CD4-positive, alpha-beta memory T cell (primary cell): ENCODE measurements around the gene PIEZO2. TPM values are rescaled to one million over a fixed set of nuclear protein-coding genes. Genes with fewer than 3 reads are reported as not detected.

Source experiments
- CTCF ChIA-PET: fragments of 350-600 bp; sonication (Branson Sonifier 250); formaldehyde crosslinking; loops from one replicate; lab custom pipeline; 2021; ENCODE audit warnings: inconsistent platforms; ENCODE audit not compliant: partially characterized antibody; lab: Charles Lee
- POLR2A ChIA-PET: fragments of 350-600 bp; sonication (Branson Sonifier 250); formaldehyde crosslinking; loops from one replicate; lab custom pipeline; 2021; ENCODE audit not compliant: partially characterized antibody; lab: Charles Lee
- DNase-seq, 5 donors: peaks; one replicate each; pipeline versions ENCODE4 v3.0.0 to v3.0.0-alpha.2; 2020 to 2022; ENCODE audit warnings: mixed read lengths in 1 of 5
- H3K27ac ChIP-seq: one replicate; pipeline ENCODE4 v1.7.0; 2013; ENCODE audit warnings: low read depth, low read length
- H3K27me3 ChIP-seq: 2 replicates; pipeline ENCODE4 v1.7.0; 2013; ENCODE audit warnings: mild to moderate bottlenecking, low read length, moderate library complexity; ENCODE audit not compliant: insufficient read depth
- H3K36me3 ChIP-seq: 2 replicates; pipeline ENCODE4 v1.7.0; 2013; ENCODE audit warnings: mild to moderate bottlenecking, low read length, moderate library complexity; ENCODE audit not compliant: insufficient read depth
- H3K4me1 ChIP-seq: 2 replicates; pipeline ENCODE4 v1.7.0; 2013; ENCODE audit warnings: mild to moderate bottlenecking, low read length, moderate library complexity; ENCODE audit not compliant: insufficient read depth
- H3K4me3 ChIP-seq, 2 donors: one replicate each; pipeline ENCODE4 v1.7.0; 2013; ENCODE audit warnings: low read length in 2 of 2, mild to moderate bottlenecking in 1 of 2
- H3K9me3 ChIP-seq, 2 donors: one replicate each; pipeline ENCODE4 v1.7.0; 2013; ENCODE audit warnings: low read length in 2 of 2, control low read depth in 1 of 2; ENCODE audit not compliant: control insufficient read depth in 1 of 2
- H3K27ac Mint-ChIP-seq, 7 donors: one replicate each; pipeline ENCODE4 v1.8.0; 2020 to 2021; ENCODE audit warnings: mixed read lengths in 7 of 7, mild to moderate bottlenecking in 6 of 7, inconsistent platforms in 3 of 7, moderate library complexity in 3 of 7
- H3K27me3 Mint-ChIP-seq, 2 donors: one replicate each; pipeline ENCODE4 v1.8.0; 2020 to 2021; ENCODE audit warnings: mixed read lengths in 2 of 2
- H3K36me3 Mint-ChIP-seq, 2 donors: one replicate each; pipeline ENCODE4 v1.8.0; 2020 to 2021; ENCODE audit warnings: mixed read lengths in 2 of 2, inconsistent platforms in 1 of 2, mild to moderate bottlenecking in 1 of 2
- H3K4me1 Mint-ChIP-seq, 4 donors: one replicate each; pipeline ENCODE4 v1.8.0; 2020 to 2021; ENCODE audit warnings: mixed read lengths in 4 of 4, mild to moderate bottlenecking in 1 of 4
- H3K4me3 Mint-ChIP-seq, 8 donors: one replicate each; pipeline ENCODE4 v1.8.0; 2020 to 2021; ENCODE audit warnings: mixed read lengths in 8 of 8, mild to moderate bottlenecking in 7 of 8, moderate library complexity in 6 of 8, inconsistent platforms in 3 of 8
- H3K9me3 Mint-ChIP-seq, 8 donors: one replicate each; pipeline ENCODE4 v1.8.0; 2020 to 2021; ENCODE audit warnings: mixed read lengths in 8 of 8, mild to moderate bottlenecking in 5 of 8, inconsistent platforms in 3 of 8, moderate library complexity in 1 of 8
- intact Hi-C: fragments of 100-400 bp; cut with micrococcal nuclease; formaldehyde crosslinking; loops from one replicate; pipeline ENCODE4 v1.15.1; 2023
- polyA plus RNA-seq, 2 donors: library from polyadenylated mRNA; unstranded; fragments of 300-500 nt; fragmentation: Illumina TruSeq; gene quantifications; one replicate each; pipeline ENCODE4 v1.2.3, GENCODE V29; 2021
- total RNA-seq, 2 experiments: library from RNA; stranded (reverse); gene quantifications; one replicate each; pipeline ENCODE4 v1.2.3, GENCODE V29; 2021

PIEZO2 gene
- total and polyA plus RNA-seq, 4 experiments from 2014 or later = not detected

DNA sequence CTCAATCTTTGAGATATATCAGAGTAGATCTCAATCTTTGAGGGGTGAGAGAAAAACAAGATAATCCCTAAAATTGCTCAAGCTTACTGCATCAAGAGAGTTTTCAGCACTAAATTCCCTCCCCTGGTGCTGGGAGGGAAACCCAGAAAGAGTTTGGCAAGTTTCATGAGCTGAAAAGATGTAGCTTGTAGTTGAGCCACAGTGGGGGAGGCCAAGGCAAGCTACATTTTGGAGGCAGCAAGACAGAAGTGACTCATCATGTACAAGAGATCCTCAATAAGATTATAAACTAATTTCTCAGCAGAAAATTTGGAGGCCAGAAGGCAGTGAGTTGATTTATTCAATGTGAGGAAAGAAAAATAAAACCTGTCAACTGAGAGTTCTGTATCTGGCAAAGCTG, 308.2 kb downstream of the PIEZO2 start:
- POLR2A ChIA-PET = no interaction called here
- H3K27me3 Mint-ChIP-seq = peaks cover 7 to 12% of the 10 kb centered on the region in 2 donors
- CTCF ChIA-PET = interaction anchor here (0.6 to 2.1 kb wide), 5 partner anchors 9 to 898 kb away, joined by 3 to 6 read pairs (median 3); no protein-coding TSS in a partner anchor

DNA sequence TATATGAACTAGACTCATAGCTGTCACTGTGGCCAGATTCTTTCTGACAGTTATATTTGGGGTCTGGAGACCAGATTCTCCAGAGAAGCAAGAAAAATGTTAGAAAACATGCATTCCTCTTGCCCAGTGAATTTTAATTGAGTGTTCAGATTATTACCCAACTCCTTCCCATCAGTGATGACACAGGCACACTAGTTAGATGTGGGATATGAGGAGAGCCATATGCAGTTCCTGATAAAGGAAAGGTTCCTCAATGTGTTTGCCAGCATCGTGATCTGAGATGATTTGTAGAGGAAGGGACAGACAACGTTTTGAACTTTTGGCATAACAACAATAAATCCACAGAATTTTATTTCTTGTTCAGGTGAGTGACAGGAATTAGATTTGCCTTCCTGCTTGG, 308.6 kb downstream of the PIEZO2 start:
- Mint-ChIP-seq H3K27me3 (peaks cover 7 to 12% of the 10 kb centered on the region in 2 donors), H3K36me3 (no peaks in the 10 kb centered on the region), H3K4me3 (no peak overlapping the region), H3K27ac (no peak overlapping the region), H3K9me3 (peaks cover 0 to 1% (median 0%) of the 10 kb centered on the region in 8 donors), H3K4me1 (no peaks in the 10 kb centered on the region)
- no peak overlapping the region for H3K4me3 ChIP-seq
- no peak overlapping the region for H3K27ac ChIP-seq
- ChIA-PET CTCF (interaction anchor here (1.0 to 2.1 kb wide), 4 partner anchors 9 to 14 kb away, joined by 3 to 6 read pairs (median 3); no protein-coding TSS in a partner anchor), POLR2A (no interaction called here)
- no peaks in the 10 kb centered on the region for H3K36me3 ChIP-seq
- H3K4me1 ChIP-seq = no peaks in the 10 kb centered on the region
- no peaks in the 10 kb centered on the region for H3K9me3 ChIP-seq
- intact Hi-C loops = no loop called here
- no peak for DNase-seq
- H3K27me3 ChIP-seq = no peaks in the 10 kb centered on the region

More for the DNA sequence above, 308.2 kb downstream of the PIEZO2 start:
- DNase-seq = no peak
- intact Hi-C loops = no loop called here
- Mint-ChIP-seq H3K36me3 (no peaks in the 10 kb centered on the region), H3K4me3 (no peak overlapping the region), H3K4me1 (no peaks in the 10 kb centered on the region), H3K9me3 (peaks cover 0 to 1% (median 0%) of the 10 kb centered on the region in 8 donors), H3K27ac (no peak overlapping the region)
- H3K4me1 ChIP-seq = no peaks in the 10 kb centered on the region
- H3K4me3 ChIP-seq = no peak overlapping the region
- no peaks in the 10 kb centered on the region for H3K36me3 ChIP-seq
- no peak overlapping the region for H3K27ac ChIP-seq
- no peaks in the 10 kb centered on the region for H3K27me3 ChIP-seq
- no peaks in the 10 kb centered on the region for H3K9me3 ChIP-seq

DNA sequence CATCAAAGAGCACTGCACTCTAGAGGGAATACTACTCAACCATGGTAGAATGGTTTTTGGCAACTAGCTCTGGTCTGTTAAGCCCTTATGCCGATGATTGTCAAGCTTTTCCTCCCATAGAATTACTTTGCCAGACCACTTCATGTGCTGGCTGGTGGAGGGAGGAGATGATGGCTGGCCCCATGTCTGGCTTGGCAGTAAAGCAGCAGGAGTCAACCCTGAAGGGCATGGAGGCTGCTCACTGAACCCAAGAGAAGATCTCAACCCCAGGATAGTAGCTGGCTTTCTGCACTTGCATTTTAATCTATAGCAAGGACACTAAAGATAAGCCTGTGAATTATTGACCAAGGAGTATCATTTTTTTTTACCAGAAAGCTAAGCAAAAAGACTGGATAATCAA, 309.9 kb downstream of the PIEZO2 start:
- Mint-ChIP-seq H3K4me1 (no peaks in the 10 kb centered on the region), H3K27me3 (peaks cover 7 to 12% of the 10 kb centered on the region in 2 donors), H3K4me3 (no peak overlapping the region), H3K9me3 (peaks cover 0 to 1% (median 0%) of the 10 kb centered on the region in 8 donors), H3K36me3 (no peaks in the 10 kb centered on the region), H3K27ac (no peak overlapping the region)
- no peaks in the 10 kb centered on the region for H3K27me3 ChIP-seq
- H3K4me1 ChIP-seq = no peaks in the 10 kb centered on the region
- intact Hi-C loops = no loop called here
- H3K36me3 ChIP-seq = no peaks in the 10 kb centered on the region
- ChIA-PET CTCF (interaction anchor here (2.1 kb wide), 1 partner anchor 11 kb away, joined by 6 read pairs; no protein-coding TSS in a partner anchor), POLR2A (no interaction called here)
- no peak for DNase-seq
- H3K9me3 ChIP-seq = no peaks in the 10 kb centered on the region
- no peak overlapping the region for H3K27ac ChIP-seq
- H3K4me3 ChIP-seq = no peak overlapping the region

DNA sequence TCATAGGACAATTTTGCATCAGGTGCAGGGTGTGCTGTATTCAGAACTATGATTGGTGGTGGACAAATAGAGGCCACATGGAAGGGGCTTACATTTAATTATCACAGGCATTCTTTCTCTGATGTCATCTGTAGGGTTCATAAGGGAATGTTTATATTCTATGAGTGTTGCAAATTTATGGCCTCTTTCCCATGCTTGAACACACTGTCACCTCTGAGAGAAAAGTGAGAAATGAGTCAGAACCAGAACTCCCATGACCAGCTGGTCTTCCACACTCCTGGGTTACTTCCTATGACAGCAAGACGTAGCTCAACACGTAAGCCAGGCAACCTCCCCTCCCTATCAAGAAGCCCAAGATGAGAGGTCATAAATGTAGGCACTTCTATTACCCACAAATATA, 310.8 kb downstream of the PIEZO2 start:
- ChIA-PET POLR2A (no interaction called here), CTCF (no interaction called here)
- intact Hi-C loops = no loop called here
- Mint-ChIP-seq H3K4me3 (no peak overlapping the region), H3K4me1 (no peaks in the 10 kb centered on the region), H3K36me3 (no peaks in the 10 kb centered on the region), H3K9me3 (peaks cover 0 to 4% (median 0%) of the 10 kb centered on the region in 8 donors), H3K27me3 (peaks cover 7 to 12% of the 10 kb centered on the region in 2 donors), H3K27ac (no peak overlapping the region)
- H3K27me3 ChIP-seq = no peaks in the 10 kb centered on the region
- H3K9me3 ChIP-seq = no peaks in the 10 kb centered on the region
- no peak overlapping the region for H3K27ac ChIP-seq
- no peak overlapping the region for H3K4me3 ChIP-seq
- no peaks in the 10 kb centered on the region for H3K36me3 ChIP-seq
- no peak for DNase-seq
- no peaks in the 10 kb centered on the region for H3K4me1 ChIP-seq

GRCh38 chr18:10834128-10834815, 315.1 kb downstream of the PIEZO2 start:
- Histone ChIP-seq H3K27ac (no peak overlapping the region), H3K4me1 (no peaks in the 10 kb centered on the region), H3K36me3 (no peaks in the 10 kb centered on the region), H3K27me3 (no peaks in the 10 kb centered on the region), H3K9me3 (no peaks in the 10 kb centered on the region), H3K4me3 (no peak overlapping the region)
- Mint-ChIP-seq H3K27ac (no peak overlapping the region), H3K9me3 (peaks cover 0 to 6% (median 0%) of the 10 kb centered on the region in 8 donors), H3K27me3 (peaks cover 8 to 14% of the 10 kb centered on the region in 2 donors), H3K4me1 (no peaks in the 10 kb centered on the region), H3K4me3 (no peak overlapping the region), H3K36me3 (no peaks in the 10 kb centered on the region)
- ChIA-PET CTCF (interaction anchor here (1.5 kb wide), 1 partner anchor 17 kb away, joined by 3 read pairs; no protein-coding TSS in a partner anchor), POLR2A (no interaction called here)
- no peak for DNase-seq
- intact Hi-C loops = no loop called here

GRCh38 chr18:10833656-10834055, 315.7 kb downstream of the PIEZO2 start:
- H3K4me3 ChIP-seq = no peak overlapping the region
- no peaks in the 10 kb centered on the region for H3K4me1 ChIP-seq
- ChIA-PET POLR2A (no interaction called here), CTCF (no interaction called here)
- H3K4me1 Mint-ChIP-seq = no peaks in the 10 kb centered on the region
- H3K9me3 ChIP-seq = no peaks in the 10 kb centered on the region
- H3K27ac ChIP-seq = no peak overlapping the region
- no peak overlapping the region for H3K27ac Mint-ChIP-seq
- no peaks in the 10 kb centered on the region for H3K36me3 Mint-ChIP-seq
- intact Hi-C loops = no loop called here
- no peak overlapping the region for H3K4me3 Mint-ChIP-seq
- peaks cover 0 to 6% (median 0%) of the 10 kb centered on the region in 8 donors for H3K9me3 Mint-ChIP-seq
- peaks cover 8 to 12% of the 10 kb centered on the region in 2 donors for H3K27me3 Mint-ChIP-seq
- H3K27me3 ChIP-seq = no peaks in the 10 kb centered on the region
- DNase-seq = no peak
- H3K36me3 ChIP-seq = no peaks in the 10 kb centered on the region

DNA sequence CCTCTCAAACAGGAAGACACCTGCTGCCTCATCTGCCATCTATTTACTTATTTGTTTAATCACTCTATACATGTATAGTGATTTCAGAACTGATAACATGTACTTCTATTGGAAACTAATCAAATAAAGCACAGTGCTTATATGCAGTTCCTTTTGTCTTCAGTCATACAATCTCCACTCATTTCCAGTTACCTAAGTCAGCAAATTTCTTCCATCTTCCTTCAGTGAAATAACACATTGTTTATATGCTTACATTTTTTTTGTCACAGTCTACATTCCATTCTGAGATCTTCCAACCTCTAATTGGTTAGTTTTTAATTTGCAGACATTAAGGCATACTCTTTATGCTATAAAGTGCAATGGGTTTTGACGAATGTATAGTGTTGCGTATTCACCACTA, 323.0 kb downstream of the PIEZO2 start:
- Histone ChIP-seq H3K36me3 (no peaks in the 10 kb centered on the region), H3K4me1 (no peaks in the 10 kb centered on the region), H3K27ac (no peak overlapping the region), H3K9me3 (no peaks in the 10 kb centered on the region), H3K4me3 (no peak overlapping the region), H3K27me3 (peaks cover 4% of the 10 kb centered on the region)
- no peak overlapping the region for H3K27ac Mint-ChIP-seq
- peaks cover 0 to 5% (median 0%) of the 10 kb centered on the region in 8 donors for H3K9me3 Mint-ChIP-seq
- ChIA-PET CTCF (no interaction called here), POLR2A (no interaction called here)
- no peak overlapping the region for H3K4me3 Mint-ChIP-seq
- intact Hi-C loops = no loop called here
- DNase-seq = no peak
- peaks cover 0 to 4% (median 2%) of the 10 kb centered on the region in 4 donors for H3K4me1 Mint-ChIP-seq
- H3K36me3 Mint-ChIP-seq = no peaks in the 10 kb centered on the region
- H3K27me3 Mint-ChIP-seq = peaks cover 10 to 11% of the 10 kb centered on the region in 2 donors
